ENCODE measurements around the gene FCRL5.

FCRL5 gene

GRCh38 chr1:157496121-157496526 lies 56.2 kb downstream of the FCRL5 start:
- DNase-seq (ENCODE audit: low read depth, low spot score): no peak

GRCh38 chr1:157495285-157495684 lies 57.0 kb downstream of the FCRL5 start:
- TF ChIP-seq CTCF (IDR thresholded peaks at IDR 0.05; ENCODE audit: insufficient read depth, low read length, missing control alignments): no peak
- no peak overlapping the region for H3K4me3 ChIP-seq (ENCODE audit: low read depth, low read length)
- ChIA-PET CTCF (interaction anchor here (0.6 to 5.3 kb wide), 30 partner anchors 8 to 629 kb away, joined by 3 to 46 read pairs (median 5); no protein-coding TSS in a partner anchor), POLR2A (no interaction called here)
- no peak for DNase-seq (ENCODE audit: low read depth, low spot score)

More at GRCh38 chr1:157496121-157496526, 56.2 kb downstream of the FCRL5 start:
- ChIA-PET CTCF (interaction anchor here (0.6 to 5.3 kb wide), 22 partner anchors 10 to 628 kb away, joined by 3 to 46 read pairs (median 7); no protein-coding TSS in a partner anchor), POLR2A (no interaction called here)
- TF ChIP-seq CTCF (IDR thresholded peaks at IDR 0.05; ENCODE audit: insufficient read depth, low read length, missing control alignments): peak; percentile 69
- no peak overlapping the region for H3K4me3 ChIP-seq (ENCODE audit: low read depth, low read length)

- no peak for DNase-seq (ENCODE audit: low read depth, low spot score)
- ChIA-PET CTCF (interaction anchor here (1.3 to 5.3 kb wide), 13 partner anchors 9 to 322 kb away, joined by 4 to 46 read pairs (median 9); no protein-coding TSS in a partner anchor), POLR2A (no interaction called here)
- no peak overlapping the region for H3K4me3 ChIP-seq (ENCODE audit: low read depth, low read length)
- no peak for TF ChIP-seq CTCF (IDR thresholded peaks at IDR 0.05; ENCODE audit: insufficient read depth, low read length, missing control alignments)
Observed at GRCh38 chr1:157494093-157494492, 58.2 kb downstream of the FCRL5 start.

- POLR2A ChIA-PET: no interaction called here
- CTCF ChIA-PET: interaction anchor here (1.0 to 5.3 kb wide), 9 partner anchors 12 to 294 kb away, joined by 3 to 33 read pairs (median 6); no protein-coding TSS in a partner anchor
- TF ChIP-seq CTCF (IDR thresholded peaks at IDR 0.05; ENCODE audit: insufficient read depth, low read length, missing control alignments): peak; percentile 72
- DNase-seq (ENCODE audit: low read depth, low spot score): no peak
- H3K4me3 ChIP-seq (ENCODE audit: low read depth, low read length): no peak overlapping the region
Observed at GRCh38 chr1:157490467-157491165, 61.7 kb downstream of the FCRL5 start.

- no peak for TF ChIP-seq CTCF (IDR thresholded peaks at IDR 0.05; ENCODE audit: insufficient read depth, low read length, missing control alignments)
- H3K4me3 ChIP-seq (ENCODE audit: low read depth, low read length): no peak overlapping the region
- no peak for DNase-seq (ENCODE audit: low read depth, low spot score)
- CTCF ChIA-PET: interaction anchor here (1.0 to 6.0 kb wide), 7 partner anchors 40 to 133 kb away, joined by 4 to 53 read pairs (median 5); no protein-coding TSS in a partner anchor
- POLR2A ChIA-PET: no interaction called here
Observed at GRCh38 chr1:157488156-157488555, 64.2 kb downstream of the FCRL5 start.

- TF ChIP-seq CTCF (IDR thresholded peaks at IDR 0.05; ENCODE audit: insufficient read depth, low read length, missing control alignments): no peak
- ChIA-PET POLR2A (no interaction called here), CTCF (interaction anchor here (1.0 to 6.0 kb wide), 5 partner anchors 39 to 124 kb away, joined by 4 to 53 read pairs (median 11); no protein-coding TSS in a partner anchor)
- DNase-seq (ENCODE audit: low read depth, low spot score): no peak
- no peak overlapping the region for H3K4me3 ChIP-seq (ENCODE audit: low read depth, low read length)
Observed at GRCh38 chr1:157487504-157487903, 64.8 kb downstream of the FCRL5 start.
